ENCODE data around the gene SRPX. TPM values are rescaled to one million over a fixed set of nuclear protein-coding genes. Genes with fewer than 3 reads are reported as not detected.

Gene SRPX
- total and polyA plus RNA-seq, 2 of the 13 experiments (the other 11 are each of a cell fraction or from before 2014, with no cell fraction given): 0.30 TPM; not detected in 1

DNA sequence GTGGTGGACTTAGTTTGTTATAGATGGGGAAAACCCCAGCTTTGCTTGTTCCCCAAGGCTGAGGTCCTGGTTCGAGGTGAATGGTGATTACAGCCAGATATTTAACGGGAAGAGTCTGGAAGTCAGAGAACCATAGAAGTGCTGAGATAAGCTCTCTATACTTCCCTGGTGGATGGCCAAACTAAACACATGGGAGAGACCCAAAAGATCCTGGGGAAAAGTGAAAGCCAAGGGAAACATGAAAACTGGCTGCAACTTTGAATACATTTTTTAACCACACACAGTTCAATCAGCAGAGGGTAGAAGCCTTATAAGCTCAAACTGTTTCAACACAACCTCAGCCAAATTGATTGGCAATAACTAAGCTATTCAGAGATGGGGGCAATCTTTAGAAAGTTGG is 29.3 kb upstream of the SRPX start (continued):
- TF ChIP-seq, protein P1, sequence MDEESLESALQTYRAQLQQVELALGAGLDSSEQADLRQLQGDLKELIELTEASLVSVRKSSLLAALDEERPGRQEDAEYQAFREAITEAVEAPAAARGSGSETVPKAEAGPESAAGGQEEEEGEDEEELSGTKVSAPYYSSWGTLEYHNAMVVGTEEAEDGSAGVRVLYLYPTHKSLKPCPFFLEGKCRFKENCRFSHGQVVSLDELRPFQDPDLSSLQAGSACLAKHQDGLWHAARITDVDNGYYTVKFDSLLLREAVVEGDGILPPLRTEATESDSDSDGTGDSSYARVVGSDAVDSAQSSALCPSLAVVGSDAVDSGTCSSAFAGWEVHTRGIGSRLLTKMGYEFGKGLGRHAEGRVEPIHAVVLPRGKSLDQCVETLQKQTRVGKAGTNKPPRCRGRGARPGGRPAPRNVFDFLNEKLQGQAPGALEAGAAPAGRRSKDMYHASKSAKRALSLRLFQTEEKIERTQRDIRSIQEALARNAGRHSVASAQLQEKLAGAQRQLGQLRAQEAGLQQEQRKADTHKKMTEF (CRISPR knock-in tag; IDR thresholded peaks at IDR 0.05): no peak
- TF ChIP-seq ZZZ3 (CRISPR knock-in tag; IDR thresholded peaks at IDR 0.05; ENCODE audit: borderline replicate concordance): no peak
- TF ChIP-seq HOXA9 (CRISPR knock-in tag; IDR thresholded peaks at IDR 0.05; ENCODE audit: borderline replicate concordance): no peak
- TF ChIP-seq IKZF4 (CRISPR knock-in tag; IDR thresholded peaks at IDR 0.05; ENCODE audit: borderline replicate concordance, low read depth, not compliant biosample characterization): no peak
- no peak for TF ChIP-seq SATB2 (CRISPR knock-in tag; IDR thresholded peaks at IDR 0.05)

DNA sequence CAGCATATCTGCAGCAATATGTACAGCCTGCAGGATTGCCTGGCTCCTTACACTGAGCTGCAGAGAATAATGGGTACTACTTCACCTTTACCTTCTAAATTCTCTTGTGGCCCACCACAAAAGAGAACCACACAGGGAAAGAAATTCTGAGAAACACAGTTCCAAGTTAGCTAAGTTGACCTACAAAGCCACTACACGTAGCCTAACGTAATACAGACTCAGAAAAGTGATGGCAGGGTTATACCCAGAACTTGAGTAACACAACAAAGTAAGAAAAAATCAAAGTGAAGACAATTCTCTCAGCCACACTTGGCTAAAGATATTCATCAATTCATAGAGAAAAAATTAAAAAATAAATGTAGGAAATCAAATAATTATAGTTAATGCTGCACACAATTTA is 26.4 kb upstream of the SRPX start:
- no peaks in the 10 kb centered on the region for H3K27me3 ChIP-seq (ENCODE audit: control insufficient read depth in 1 of 2, insufficient read depth in 2 of 2, low read length in 2 of 2)
- FAIRE-seq: no peak
- H2AFZ ChIP-seq (ENCODE audit: low read length): no peak overlapping the region
- TF ChIP-seq ZNF530 (CRISPR knock-in tag; IDR thresholded peaks at IDR 0.05; ENCODE audit: low read depth): no peak
- TF ChIP-seq ZNF788 (CRISPR knock-in tag; IDR thresholded peaks at IDR 0.05; ENCODE audit: borderline replicate concordance): no peak
- no peak for TF ChIP-seq ZNF143 (CRISPR knock-in tag; IDR thresholded peaks at IDR 0.05)
- TF ChIP-seq SMAD1 (CRISPR knock-in tag; IDR thresholded peaks at IDR 0.05; ENCODE audit: borderline replicate concordance, low read depth): no peak
- TF ChIP-seq, protein P2, sequence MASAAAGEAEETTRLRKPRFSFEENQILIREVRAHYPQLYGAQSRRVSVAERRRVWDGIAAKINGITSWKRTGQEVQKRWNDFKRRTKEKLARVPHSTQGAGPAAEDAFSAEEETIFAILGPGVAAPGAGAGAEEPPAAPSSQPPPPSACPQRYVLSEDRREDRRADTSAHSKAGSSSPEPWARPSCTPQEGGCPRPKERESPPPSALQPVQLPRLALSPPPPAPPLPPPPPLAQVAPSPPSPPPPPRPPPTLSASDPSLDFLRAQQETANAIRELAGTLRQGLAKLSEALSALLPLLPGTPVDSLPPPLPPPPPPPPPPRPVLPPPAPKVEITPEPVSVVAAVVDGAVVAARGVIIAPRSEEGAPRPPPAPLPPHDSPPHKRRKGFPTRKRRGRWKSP (CRISPR knock-in tag; IDR thresholded peaks at IDR 0.05): no peak
- TF ChIP-seq, protein P3, sequence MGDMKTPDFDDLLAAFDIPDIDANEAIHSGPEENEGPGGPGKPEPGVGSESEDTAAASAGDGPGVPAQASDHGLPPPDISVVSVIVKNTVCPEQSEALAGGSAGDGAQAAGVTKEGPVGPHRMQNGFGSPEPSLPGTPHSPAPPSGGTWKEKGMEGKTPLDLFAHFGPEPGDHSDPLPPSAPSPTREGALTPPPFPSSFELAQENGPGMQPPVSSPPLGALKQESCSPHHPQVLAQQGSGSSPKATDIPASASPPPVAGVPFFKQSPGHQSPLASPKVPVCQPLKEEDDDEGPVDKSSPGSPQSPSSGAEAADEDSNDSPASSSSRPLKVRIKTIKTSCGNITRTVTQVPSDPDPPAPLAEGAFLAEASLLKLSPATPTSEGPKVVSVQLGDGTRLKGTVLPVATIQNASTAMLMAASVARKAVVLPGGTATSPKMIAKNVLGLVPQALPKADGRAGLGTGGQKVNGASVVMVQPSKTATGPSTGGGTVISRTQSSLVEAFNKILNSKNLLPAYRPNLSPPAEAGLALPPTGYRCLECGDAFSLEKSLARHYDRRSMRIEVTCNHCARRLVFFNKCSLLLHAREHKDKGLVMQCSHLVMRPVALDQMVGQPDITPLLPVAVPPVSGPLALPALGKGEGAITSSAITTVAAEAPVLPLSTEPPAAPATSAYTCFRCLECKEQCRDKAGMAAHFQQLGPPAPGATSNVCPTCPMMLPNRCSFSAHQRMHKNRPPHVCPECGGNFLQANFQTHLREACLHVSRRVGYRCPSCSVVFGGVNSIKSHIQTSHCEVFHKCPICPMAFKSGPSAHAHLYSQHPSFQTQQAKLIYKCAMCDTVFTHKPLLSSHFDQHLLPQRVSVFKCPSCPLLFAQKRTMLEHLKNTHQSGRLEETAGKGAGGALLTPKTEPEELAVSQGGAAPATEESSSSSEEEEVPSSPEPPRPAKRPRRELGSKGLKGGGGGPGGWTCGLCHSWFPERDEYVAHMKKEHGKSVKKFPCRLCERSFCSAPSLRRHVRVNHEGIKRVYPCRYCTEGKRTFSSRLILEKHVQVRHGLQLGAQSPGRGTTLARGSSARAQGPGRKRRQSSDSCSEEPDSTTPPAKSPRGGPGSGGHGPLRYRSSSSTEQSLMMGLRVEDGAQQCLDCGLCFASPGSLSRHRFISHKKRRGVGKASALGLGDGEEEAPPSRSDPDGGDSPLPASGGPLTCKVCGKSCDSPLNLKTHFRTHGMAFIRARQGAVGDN (CRISPR knock-in tag; IDR thresholded peaks at IDR 0.05): no peak
- no peak for TF ChIP-seq ZNF776 (CRISPR knock-in tag; IDR thresholded peaks at IDR 0.05)
- TF ChIP-seq ZNF570 (CRISPR knock-in tag; IDR thresholded peaks at IDR 0.05; ENCODE audit: borderline replicate concordance): no peak

More for the DNA sequence above, 26.4 kb upstream of the SRPX start:
- 4% methylated on average over 2 of the region's 2 CpGs for WGBS (ENCODE audit: low lambda C conversion rate)
- H3K79me2 ChIP-seq (ENCODE audit: insufficient read depth, low read length): no peaks in the 10 kb centered on the region
- H4K20me1 ChIP-seq (ENCODE audit: insufficient read depth, low read length): no peaks in the 10 kb centered on the region
- no peaks in the 10 kb centered on the region for H3K4me1 ChIP-seq (ENCODE audit: insufficient read depth, low read length)
- H3K36me3 ChIP-seq (replicated peaks in 1 of 2; ENCODE audit: control insufficient read depth in 1 of 2, insufficient read depth in 2 of 2, low read length in 2 of 2): no peaks in the 10 kb centered on the region
- in situ Hi-C loops (cut with HindIII; ENCODE audit: extremely low pct_ligation_motif_present, low pct_unique_long_range_greater_than_20kb): no loop called here
- intact Hi-C loops (cut with micrococcal nuclease; ENCODE audit: unreplicated experiment): no loop called here
- DNase-seq (ENCODE audit: low spot score) (no peak), ATAC-seq (no peak)
- H3K9ac ChIP-seq (ENCODE audit: insufficient read depth, low read depth, low read length): no peak overlapping the region
- no TSS peak for BruUV-seq (replicated peaks)
- no peaks in the 10 kb centered on the region for H3K9me3 ChIP-seq (ENCODE audit: low read length)
- H3K27ac ChIP-seq (ENCODE audit: extremely low read length, insufficient read depth, low read length): no peak overlapping the region
- H3K4me3 ChIP-seq (replicated peaks in 1 of 3; ENCODE audit: insufficient read depth in 1 of 3, low read depth in 2 of 3, low read length in 3 of 3): no peak overlapping the region
- ChIA-PET CTCF (ENCODE audit: low intra/inter-chr PET ratio, low total read pairs) (no interaction called here), POLR2A (no interaction called here)
- no peak overlapping the region for H3K4me2 ChIP-seq (ENCODE audit: low read depth, low read length)
